H7 (cell line): ENCODE results near the gene BABAM2. TPM values are rescaled to one million over a fixed set of nuclear protein-coding genes. Genes with fewer than 3 reads are reported as not detected.
"Not testable (repeated sequence)": the region's sequence is repeated elsewhere in the genome, so short reads cannot be mapped to it uniquely, and the experiment has no call there.

Experiments
- DNase-seq: peaks from one replicate; pipeline ENCODE4 v3.0.0; 2012
- H3K27me3 ChIP-seq: 2 replicates; pipeline ENCODE4 v1.6.0; 2011; ENCODE audit warnings: mild to moderate bottlenecking, low read length; ENCODE audit not compliant: control insufficient read depth, insufficient read depth
- H3K36me3 ChIP-seq: replicated peaks from 2 replicates; pipeline ENCODE4 v1.5.1; 2011; ENCODE audit warnings: low read length; ENCODE audit not compliant: control insufficient read depth, insufficient read depth
- H3K4me3 ChIP-seq: 2 replicates; pipeline ENCODE4 v1.5.1; 2011; ENCODE audit warnings: low read depth, mild to moderate bottlenecking, control low read depth, low read length, moderate library complexity; ENCODE audit not compliant: insufficient read depth
- total RNA-seq: library from RNA; depleted of rRNA; stranded (reverse); fragments of >200 nt; shearing (Covaris generic); gene quantifications from 2 replicates; pipeline ENCODE4 v1.2.3, GENCODE V29; 2014

BABAM2 gene
- total RNA-seq, 1 experiment from 2014 or later: 25.3 TPM

DNA sequence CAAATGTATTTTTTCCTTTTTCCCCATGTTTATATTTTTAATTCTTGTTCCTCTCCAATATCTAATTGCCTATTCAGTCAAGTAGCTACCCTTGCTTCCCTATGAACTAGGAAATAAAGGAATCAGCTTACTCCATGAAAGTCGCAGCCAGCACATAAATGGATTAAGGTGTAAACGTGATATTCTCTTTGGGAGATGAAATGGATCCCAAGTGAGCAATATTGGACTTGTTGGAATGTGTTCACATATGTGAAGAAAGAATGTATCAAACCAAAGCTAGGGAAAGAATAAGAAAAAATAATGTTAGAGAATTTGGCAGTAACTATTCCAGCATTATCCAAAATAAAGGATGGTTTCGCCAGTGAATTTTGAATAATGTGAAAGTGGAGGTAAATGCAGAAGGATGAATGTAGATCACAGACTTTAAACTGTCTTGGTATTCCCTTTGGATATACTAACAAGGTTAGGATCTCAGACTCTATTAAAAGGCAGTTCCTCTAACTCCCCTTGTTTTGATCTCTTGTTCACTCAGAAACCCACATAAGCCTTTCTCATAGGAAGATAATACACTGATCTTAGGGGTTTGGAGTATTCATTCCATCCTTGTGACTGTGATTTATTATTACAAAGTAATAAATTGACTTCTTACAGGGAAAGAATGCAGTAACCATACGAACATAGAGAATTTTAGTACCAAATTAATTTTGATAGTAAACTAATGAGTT, 208.1 kb downstream of the BABAM2 start:
- Histone ChIP-seq H3K36me3 (no peaks in the 10 kb centered on the region), H3K27me3 (no peaks in the 10 kb centered on the region), H3K4me3 (no peak overlapping the region)
- DNase-seq: no peak

DNA sequence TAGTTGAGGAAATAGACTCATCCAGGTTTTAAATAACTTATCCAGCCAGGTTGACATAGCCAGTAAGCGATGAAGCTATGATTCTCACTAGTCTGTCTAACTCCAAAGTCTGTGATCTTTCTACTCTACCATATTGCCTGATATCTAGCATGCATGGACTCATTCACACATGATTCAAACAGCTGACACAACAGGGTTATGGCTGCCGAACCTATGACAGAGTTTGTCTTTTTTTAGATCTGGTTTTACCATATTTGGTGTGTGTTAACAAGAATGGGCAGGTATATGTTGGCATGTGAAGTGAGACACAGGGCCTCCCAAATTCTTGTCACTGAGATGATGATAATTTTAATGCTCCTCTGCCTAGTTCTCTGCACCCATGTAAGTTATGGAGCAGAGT, 210.6 kb downstream of the BABAM2 start:
- Histone ChIP-seq H3K36me3 (no peaks in the 10 kb centered on the region), H3K4me3 (no peak overlapping the region), H3K27me3 (no peaks in the 10 kb centered on the region)
- no peak for DNase-seq

DNA sequence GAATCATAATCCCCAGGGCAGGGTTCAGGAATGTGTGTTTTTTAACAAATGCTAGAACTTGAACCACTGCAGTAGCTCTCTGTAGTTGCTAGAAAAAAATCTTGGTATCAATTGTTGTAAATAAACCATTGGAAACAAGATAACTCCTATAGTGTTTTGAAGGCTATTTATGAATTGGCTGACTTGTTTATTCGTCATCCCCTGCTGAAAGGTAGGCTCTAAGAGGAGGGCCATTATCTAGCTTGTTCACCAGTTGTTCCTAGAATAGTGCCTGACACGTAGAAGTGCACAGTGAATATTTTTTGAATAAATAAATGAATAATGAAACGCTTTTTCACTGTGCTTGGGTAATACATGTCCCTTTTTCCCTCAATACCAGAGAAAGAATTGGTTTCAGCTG, 211.4 kb downstream of the BABAM2 start:
- H3K36me3 ChIP-seq: no peaks in the 10 kb centered on the region
- no peak for DNase-seq
- no peaks in the 10 kb centered on the region for H3K27me3 ChIP-seq
- H3K4me3 ChIP-seq: no peak overlapping the region

DNA sequence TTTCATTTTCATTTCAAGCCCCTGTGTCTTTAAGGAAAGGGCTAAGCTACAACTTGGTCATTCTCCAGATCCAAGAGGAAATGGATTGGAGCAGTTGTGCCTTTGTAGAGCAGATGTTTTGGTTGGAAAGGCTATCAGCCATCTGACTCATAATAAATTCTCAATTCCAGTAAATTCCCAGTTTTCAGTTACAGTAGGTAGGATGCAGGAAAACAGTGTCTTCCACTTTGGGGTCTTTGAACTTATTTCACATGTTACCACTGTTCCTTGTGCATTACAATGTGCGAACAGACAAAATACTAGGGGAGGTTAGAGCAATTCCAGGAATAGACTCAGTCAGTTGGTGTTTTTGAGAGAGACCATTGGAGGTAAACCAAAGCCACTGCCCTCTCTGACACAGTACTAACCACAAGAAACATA, 211.9 kb downstream of the BABAM2 start:
- Histone ChIP-seq H3K36me3 (no peaks in the 10 kb centered on the region), H3K27me3 (no peaks in the 10 kb centered on the region), H3K4me3 (no peak overlapping the region)
- no peak for DNase-seq

DNA sequence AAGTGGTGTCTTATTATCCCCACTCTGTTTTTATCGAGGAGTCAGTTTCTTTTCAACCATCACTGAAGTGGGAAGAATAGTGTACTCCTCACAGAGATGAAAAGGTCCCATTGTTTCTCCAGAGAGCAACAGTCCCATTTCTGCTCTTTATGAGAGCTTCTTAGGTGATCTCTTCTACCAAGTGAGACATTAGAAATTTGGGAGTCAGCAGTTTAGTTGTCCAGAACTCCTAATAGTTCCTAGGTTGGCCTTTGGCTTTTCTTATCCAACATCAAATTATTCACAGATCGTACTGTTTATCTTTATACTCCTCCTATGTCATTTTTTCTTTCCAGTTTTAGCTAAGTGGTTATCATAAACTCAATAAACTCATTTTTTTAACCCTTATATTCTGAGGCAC, 213.1 kb downstream of the BABAM2 start:
- Histone ChIP-seq H3K4me3 (no peak overlapping the region), H3K36me3 (no peaks in the 10 kb centered on the region)
- no peak for DNase-seq

DNA sequence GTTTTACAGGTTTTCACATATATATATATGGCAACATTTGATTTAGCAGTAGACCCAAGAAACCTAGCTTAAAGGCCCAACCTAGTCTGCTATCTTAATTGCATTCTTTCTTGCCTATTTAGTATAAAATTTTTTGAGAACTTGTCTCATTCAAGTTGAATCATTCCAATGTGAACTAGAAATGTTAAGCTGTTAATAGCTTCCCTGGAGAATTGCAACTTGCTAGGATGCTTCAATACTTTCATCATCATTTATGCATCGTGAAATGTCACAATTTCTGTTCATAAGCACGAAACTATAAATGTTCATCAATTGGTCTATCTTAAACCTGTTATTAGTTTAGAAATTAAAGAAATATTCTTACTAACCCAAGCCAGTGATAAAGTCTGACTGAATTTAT, 217.6 kb downstream of the BABAM2 start:
- Histone ChIP-seq H3K27me3 (no peaks in the 10 kb centered on the region), H3K4me3 (no peak overlapping the region)
- DNase-seq: no peak

More for the DNA sequence above, 213.1 kb downstream of the BABAM2 start:
- no peaks in the 10 kb centered on the region for H3K27me3 ChIP-seq

DNA sequence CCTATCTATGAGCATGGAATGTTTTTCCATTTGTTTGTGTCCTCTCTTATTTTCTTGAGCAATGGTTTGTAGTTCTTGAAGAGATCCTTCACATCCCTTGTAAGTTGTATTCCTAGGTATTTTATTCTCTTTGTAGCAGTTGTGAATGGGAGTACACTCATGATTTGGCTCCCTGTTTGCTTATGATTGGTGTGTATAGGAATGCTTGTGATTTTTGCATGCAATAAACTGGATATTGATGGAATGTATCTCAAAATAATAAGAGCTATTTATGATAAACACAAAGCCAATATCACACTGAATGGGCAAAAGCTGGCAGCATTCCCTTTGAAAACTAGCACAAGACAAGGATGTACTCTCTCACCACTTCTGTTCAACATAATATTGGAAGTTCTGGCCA, 223.2 kb downstream of the BABAM2 start:
- H3K36me3 ChIP-seq: not testable (repeated sequence)

More for the DNA sequence above, 217.6 kb downstream of the BABAM2 start:
- no peaks in the 10 kb centered on the region for H3K36me3 ChIP-seq

DNA sequence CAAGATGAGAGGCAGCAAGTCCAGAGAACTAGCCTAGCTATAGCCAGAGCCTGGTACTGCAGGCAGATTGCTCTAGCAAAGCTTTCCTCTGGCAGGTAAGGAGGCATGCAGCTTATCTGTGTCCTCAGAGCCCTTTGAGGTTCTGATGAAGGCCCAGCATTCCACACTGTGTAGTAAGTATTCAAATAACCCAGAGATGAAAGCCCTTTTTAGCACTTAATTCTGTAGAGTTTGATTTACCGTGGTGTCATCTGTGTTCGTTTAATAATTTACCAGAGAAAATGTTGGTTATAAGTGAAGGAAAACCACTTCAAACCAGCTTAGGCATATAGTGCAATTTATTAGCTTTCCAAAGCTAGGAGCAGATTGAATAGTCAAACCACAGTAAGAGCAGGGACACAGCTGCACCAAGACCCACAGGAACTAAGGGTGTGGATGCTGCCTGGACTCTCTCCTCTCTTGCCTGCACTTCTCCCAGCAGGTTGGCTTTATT, 226.6 kb downstream of the BABAM2 start:
- H3K36me3 ChIP-seq: no peaks in the 10 kb centered on the region
- H3K27me3 ChIP-seq: no peaks in the 10 kb centered on the region

More for the DNA sequence above, 223.2 kb downstream of the BABAM2 start:
- not testable (repeated sequence) for H3K4me3 ChIP-seq, H3K27me3 ChIP-seq, DNase-seq

DNA sequence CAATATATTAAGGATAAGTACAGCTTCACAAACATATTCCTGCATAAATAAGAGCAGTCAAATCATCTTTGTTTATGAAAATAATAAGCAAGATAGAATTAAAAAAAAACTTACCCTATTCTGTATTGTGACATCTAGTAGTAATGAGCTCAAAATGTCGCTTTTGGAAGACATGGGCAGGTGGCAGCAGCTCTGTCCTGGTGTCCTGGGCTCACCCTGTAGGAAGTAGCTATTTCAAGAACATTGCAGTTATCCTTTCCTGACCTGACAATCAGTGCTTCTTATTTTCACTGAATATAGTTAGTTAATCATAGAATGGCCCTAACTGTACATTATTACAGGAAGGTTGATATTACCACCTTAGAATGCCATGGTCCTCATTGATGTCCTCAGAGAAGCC, 229.1 kb downstream of the BABAM2 start:
- DNase-seq: no peak
- Histone ChIP-seq H3K36me3 (no peaks in the 10 kb centered on the region), H3K4me3 (no peak overlapping the region), H3K27me3 (no peaks in the 10 kb centered on the region)

More for the DNA sequence above, 226.6 kb downstream of the BABAM2 start:
- DNase-seq: no peak
- no peak overlapping the region for H3K4me3 ChIP-seq

DNA sequence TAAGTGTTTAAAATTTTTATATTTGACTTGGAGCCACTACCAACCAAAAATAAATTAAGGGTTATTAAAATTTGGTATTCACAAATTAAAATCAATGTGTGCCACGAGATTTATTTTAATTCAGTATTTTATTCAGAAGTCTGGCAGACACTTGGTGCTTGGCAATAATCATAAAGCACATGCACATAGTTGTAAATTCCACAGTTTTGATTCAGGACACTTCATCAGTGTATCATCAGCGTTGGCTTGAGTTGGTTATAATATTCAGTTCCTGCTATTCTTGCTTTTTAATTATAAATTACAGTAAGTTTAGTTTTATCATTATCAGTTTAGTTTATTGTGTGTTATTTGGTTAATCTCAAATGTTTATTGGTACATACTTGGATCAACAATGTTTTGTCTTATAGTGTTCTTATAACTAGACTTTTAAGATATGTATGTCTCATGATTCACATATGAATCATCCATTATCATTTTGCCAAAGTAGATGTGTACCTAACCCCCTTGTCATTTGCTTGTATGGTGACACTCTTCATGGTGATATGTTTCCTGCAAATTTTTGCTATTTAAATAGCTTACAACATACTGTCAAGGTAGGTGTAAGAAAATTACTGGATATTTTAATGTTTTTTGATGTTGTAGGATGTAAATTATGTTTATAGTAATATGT, 237.9 kb downstream of the BABAM2 start:
- no peaks in the 10 kb centered on the region for H3K36me3 ChIP-seq
- no peak for DNase-seq
- no peaks in the 10 kb centered on the region for H3K27me3 ChIP-seq
- H3K4me3 ChIP-seq: no peak overlapping the region

DNA sequence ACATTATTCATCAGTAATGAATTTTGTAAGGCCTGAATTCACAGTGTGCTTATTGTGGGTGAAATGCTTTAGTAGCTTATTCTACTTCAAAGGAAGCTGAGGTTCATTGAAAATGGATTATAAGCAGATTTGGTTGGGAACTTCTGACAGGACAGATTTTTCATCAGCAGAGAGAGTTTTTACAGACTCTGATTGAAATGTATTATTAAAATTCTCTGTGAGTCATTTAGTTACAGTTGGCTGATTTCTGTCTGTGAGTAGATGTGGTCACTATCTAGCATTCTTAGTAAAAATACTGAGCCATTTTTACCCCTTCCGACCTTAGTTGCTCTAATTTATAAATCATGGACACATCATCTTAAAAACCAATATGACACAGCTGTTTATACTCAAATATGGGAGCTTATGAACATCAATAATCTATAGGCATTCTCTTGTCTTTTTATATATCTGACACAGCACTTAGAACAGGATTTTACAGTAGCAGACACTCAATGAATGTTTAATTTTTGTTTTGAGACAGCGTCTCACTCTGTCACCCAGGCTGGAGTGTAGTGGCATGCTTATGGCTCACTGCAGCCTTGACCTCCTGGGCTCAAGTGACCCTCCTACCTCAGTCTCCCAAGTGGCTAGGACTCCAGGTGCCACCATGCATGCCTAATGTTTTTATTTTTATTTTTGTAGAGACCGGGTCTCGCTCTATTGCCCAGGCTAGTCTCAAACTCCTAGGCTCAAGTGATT, 239.6 kb downstream of the BABAM2 start:
- Histone ChIP-seq H3K36me3 (no peaks in the 10 kb centered on the region), H3K27me3 (no peaks in the 10 kb centered on the region), H3K4me3 (no peak overlapping the region)
- DNase-seq: no peak

DNA sequence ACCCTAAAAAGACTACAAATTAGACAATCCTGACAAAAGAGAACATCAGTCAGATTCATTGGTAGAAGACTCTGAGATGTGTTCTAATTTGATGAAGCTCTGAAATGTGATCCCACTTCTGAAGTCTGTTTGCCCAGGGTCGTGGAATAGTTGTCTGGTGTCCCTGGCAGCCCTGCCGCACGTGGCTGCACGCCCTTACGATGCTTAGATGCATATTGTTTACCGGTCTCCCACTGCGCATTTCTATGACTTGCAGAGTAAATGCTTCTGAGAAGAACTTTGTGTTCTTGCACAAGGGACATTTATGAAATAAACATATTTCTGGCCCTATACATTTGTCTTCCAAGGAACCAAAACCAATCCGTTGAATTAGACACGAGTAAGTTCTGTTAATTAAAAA, 243.2 kb downstream of the BABAM2 start:
- no peaks in the 10 kb centered on the region for H3K27me3 ChIP-seq
- no peak overlapping the region for H3K4me3 ChIP-seq
- no peak for DNase-seq
- H3K36me3 ChIP-seq: no peaks in the 10 kb centered on the region

DNA sequence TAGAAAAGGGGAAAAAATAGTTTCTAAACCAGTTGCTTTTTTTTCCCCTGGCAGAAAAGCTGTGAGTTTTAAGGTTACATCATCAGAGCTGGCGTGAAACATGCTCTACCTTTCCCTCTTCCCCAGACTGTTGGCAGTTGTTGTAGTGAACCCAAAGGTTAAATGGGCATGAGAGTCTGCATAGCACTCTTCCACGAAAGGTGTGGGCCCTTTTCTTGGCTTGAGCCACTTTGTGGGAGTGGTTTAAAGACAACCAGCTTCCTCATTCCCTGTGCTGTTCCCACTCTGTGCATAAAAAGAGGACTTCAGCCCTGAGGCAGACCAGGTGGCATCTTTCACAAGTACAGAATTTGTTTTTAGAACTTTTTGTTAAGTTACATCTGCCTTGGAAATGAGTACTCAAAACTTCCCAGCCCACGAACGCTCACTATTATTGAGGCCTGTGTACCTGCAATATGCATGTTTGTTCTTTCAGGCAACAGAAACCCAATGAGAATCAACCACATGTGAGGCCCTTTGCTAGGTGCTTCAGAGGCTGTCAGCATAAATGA, 243.8 kb downstream of the BABAM2 start:
- no peak for DNase-seq
- Histone ChIP-seq H3K4me3 (no peak overlapping the region), H3K36me3 (no peaks in the 10 kb centered on the region), H3K27me3 (no peaks in the 10 kb centered on the region)

DNA sequence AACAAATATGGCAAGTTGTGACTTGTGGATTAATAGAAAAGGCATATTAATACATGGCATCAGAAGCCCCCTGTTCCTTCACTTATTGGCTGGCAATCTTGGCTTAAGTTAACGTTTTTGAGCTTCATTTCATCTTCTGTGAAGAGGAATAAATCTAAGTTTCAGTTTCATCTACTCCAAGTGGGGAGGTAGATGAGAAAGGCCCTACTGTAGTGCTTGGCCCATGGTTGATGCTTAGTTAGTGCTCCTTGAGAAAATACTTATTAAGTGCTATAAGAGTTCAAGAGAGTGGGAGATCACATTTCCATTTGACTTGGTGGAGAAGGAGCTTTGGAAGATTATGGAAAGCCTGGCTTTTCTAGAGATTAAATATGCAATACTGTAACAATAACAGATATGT, 244.3 kb downstream of the BABAM2 start:
- Histone ChIP-seq H3K36me3 (no peaks in the 10 kb centered on the region), H3K27me3 (no peaks in the 10 kb centered on the region), H3K4me3 (no peak overlapping the region)
- no peak for DNase-seq
